ENCODE data around the gene RAI1. TPM values are rescaled to one million over a fixed set of nuclear protein-coding genes. Genes with fewer than 3 reads are reported as not detected.

Gene RAI1
- total and polyA plus RNA-seq, 5 donors from 2014 or later = 0.80 to 11.4 (median 1.1) TPM

DNA sequence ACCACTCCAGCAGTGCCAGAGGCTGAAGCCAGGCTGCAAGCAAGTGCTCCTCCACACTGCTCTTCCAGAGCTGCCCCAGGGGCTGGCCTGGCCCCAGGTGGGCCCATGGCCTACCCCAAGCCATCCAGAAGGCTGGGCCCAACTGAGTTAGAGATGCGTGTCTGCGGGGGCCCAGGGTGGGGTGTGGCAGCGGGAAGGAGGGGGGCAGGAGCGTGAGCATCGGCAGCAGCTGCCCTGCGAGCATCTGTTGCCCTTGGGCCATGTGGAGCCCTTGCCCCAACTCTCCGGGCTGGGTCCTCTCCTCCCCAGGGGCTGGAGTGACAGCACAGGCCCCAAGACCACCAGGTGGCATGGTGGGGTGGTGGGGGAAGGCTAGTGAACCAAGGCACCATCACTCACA is 162.8 kb downstream of the RAI1 start:
- H3K4me3 Mint-ChIP-seq = no peak overlapping the region
- no peak for ATAC-seq (ENCODE audit: low read depth in 2 of 2)
- no peak for DNase-seq
- no peaks in the 10 kb centered on the region for H3K36me3 Mint-ChIP-seq
- H3K4me1 Mint-ChIP-seq = peaks cover 4 to 45% (median 18%) of the 10 kb centered on the region in 4 donors
- no peaks in the 10 kb centered on the region for H3K9me3 Mint-ChIP-seq
- H3K27ac Mint-ChIP-seq = peak overlapping the region in 1 of 3 donors; percentile 52
- H3K27me3 Mint-ChIP-seq = no peaks in the 10 kb centered on the region
- Histone ChIP-seq H3K4me1 (ENCODE audit: control insufficient read depth, insufficient read depth, low read length, poor library complexity, severe bottlenecking) (peaks cover 31% of the 10 kb centered on the region), H3K4me3 (ENCODE audit: low read depth, low read length) (no peak overlapping the region), H3K27ac (ENCODE audit: insufficient read depth, low read length, poor library complexity, severe bottlenecking) (no peak overlapping the region), H3K36me3 (ENCODE audit: control insufficient read depth, insufficient read depth, low read length) (no peaks in the 10 kb centered on the region), H3K27me3 (ENCODE audit: control insufficient read depth, insufficient read depth, low read length) (no peaks in the 10 kb centered on the region), H3K9me3 (ENCODE audit: control insufficient read depth in 2 of 2, low read length in 2 of 2) (no peaks in the 10 kb centered on the region)

DNA sequence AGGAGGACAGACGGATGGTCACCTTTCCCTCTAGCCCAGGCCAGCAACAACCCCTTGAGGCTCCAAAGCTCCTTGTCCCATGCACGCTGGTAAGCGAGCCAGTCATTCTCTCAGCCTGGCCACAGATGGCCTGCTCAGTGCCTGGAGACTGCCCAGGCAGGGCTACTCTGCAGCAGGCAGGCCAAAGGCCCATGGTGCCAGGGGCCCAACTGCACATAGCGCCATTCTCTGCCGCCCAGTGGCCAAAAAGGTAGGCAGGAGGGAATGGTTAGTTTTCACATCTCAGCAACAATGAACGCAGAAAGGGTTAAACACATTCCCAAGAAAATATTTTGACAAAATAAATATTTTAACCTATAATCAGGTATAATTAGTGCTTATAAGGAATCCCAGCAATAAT is 163.2 kb downstream of the RAI1 start:
- H3K27ac Mint-ChIP-seq = peak overlapping the region in 1 of 3 donors; percentile 52

DNA sequence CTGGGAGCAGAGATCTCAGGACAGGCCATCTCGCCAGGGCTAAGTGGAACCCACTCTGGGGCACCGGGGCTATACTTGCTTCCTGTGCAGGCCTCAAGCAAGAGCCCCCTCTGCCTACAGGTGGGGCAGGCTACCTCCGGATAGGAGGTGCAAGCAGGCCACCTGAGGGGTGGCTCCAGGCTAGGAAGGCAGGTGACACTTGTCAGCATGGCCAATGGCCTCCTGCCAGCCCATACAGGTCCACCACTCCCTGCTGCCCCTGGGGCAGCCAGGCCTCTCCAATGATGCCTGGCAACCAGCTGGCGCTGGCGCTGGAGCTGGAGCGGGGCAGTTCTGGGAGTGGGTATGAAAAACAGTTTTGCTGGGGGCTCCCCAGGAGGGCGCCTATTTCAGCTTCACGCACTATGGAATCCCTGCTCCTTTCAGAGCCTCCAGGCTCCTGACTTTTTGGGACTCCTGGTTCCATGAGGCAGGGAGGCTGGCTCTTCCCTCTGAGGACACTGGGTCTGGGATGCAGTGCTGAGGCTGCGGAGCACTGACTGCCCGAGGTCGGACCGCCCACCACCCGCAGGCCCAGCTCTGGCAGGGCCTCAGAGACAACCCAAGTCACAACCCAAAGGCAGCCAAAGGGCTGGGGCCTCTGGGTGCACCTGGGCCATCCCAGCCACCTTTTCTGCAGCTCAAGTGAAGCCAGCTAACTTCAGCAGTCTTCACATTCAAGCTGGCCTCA is 164.0 kb downstream of the RAI1 start:
- Histone ChIP-seq H3K4me1 (ENCODE audit: control insufficient read depth, insufficient read depth, low read length, poor library complexity, severe bottlenecking) (peaks cover 32% of the 10 kb centered on the region), H3K9me3 (ENCODE audit: control insufficient read depth in 2 of 2, low read length in 2 of 2) (no peaks in the 10 kb centered on the region), H3K27ac (ENCODE audit: insufficient read depth, low read length, poor library complexity, severe bottlenecking) (no peak overlapping the region), H3K36me3 (ENCODE audit: control insufficient read depth, insufficient read depth, low read length) (no peaks in the 10 kb centered on the region), H3K27me3 (ENCODE audit: control insufficient read depth, insufficient read depth, low read length) (no peaks in the 10 kb centered on the region), H3K4me3 (ENCODE audit: low read depth, low read length) (no peak overlapping the region)
- DNase-seq (no peak), ATAC-seq (ENCODE audit: low read depth in 2 of 2) (no peak)
- Mint-ChIP-seq H3K27me3 (no peaks in the 10 kb centered on the region), H3K27ac (no peak overlapping the region), H3K36me3 (peaks cover 2% of the 10 kb centered on the region), H3K4me3 (no peak overlapping the region), H3K9me3 (no peaks in the 10 kb centered on the region), H3K4me1 (peaks cover 5 to 48% (median 23%) of the 10 kb centered on the region in 4 donors)

More for the DNA sequence above, 163.2 kb downstream of the RAI1 start:
- Histone ChIP-seq H3K4me1 (ENCODE audit: control insufficient read depth, insufficient read depth, low read length, poor library complexity, severe bottlenecking) (peaks cover 32% of the 10 kb centered on the region), H3K27me3 (ENCODE audit: control insufficient read depth, insufficient read depth, low read length) (no peaks in the 10 kb centered on the region), H3K27ac (ENCODE audit: insufficient read depth, low read length, poor library complexity, severe bottlenecking) (no peak overlapping the region), H3K9me3 (ENCODE audit: control insufficient read depth in 2 of 2, low read length in 2 of 2) (no peaks in the 10 kb centered on the region), H3K36me3 (ENCODE audit: control insufficient read depth, insufficient read depth, low read length) (no peaks in the 10 kb centered on the region), H3K4me3 (ENCODE audit: low read depth, low read length) (no peak overlapping the region)
- Mint-ChIP-seq H3K36me3 (no peaks in the 10 kb centered on the region), H3K4me3 (no peak overlapping the region), H3K27me3 (no peaks in the 10 kb centered on the region), H3K9me3 (no peaks in the 10 kb centered on the region), H3K4me1 (peaks cover 5 to 45% (median 18%) of the 10 kb centered on the region in 4 donors)
- ATAC-seq (ENCODE audit: low read depth in 2 of 2) = no peak
- no peak for DNase-seq

DNA sequence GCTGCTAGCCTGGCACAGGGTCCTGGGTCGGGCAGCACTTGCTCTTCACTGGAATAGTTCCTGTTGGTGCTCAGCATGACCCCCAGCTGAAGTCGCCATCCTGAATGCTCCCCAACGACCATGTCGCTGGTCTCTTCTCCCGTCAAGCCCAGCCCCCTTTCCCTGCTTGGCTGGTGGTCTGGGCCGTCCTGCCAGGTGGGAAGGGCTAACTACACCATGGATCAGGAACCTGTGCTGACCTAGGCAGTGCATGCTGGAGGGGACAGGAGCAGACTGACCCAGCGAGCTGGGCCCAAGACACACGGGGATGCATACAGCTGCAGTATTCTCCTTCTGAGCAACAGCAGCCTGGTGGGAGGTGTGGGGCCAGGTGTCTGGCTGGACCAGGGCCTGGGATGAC is 164.7 kb downstream of the RAI1 start:
- Histone ChIP-seq H3K4me1 (ENCODE audit: control insufficient read depth, insufficient read depth, low read length, poor library complexity, severe bottlenecking) (peaks cover 33% of the 10 kb centered on the region), H3K36me3 (ENCODE audit: control insufficient read depth, insufficient read depth, low read length) (no peaks in the 10 kb centered on the region), H3K27ac (ENCODE audit: insufficient read depth, low read length, poor library complexity, severe bottlenecking) (no peak overlapping the region), H3K27me3 (ENCODE audit: control insufficient read depth, insufficient read depth, low read length) (no peaks in the 10 kb centered on the region), H3K9me3 (ENCODE audit: control insufficient read depth in 2 of 2, low read length in 2 of 2) (no peaks in the 10 kb centered on the region), H3K4me3 (ENCODE audit: low read depth, low read length) (no peak overlapping the region)
- Mint-ChIP-seq H3K27me3 (no peaks in the 10 kb centered on the region), H3K27ac (peak overlapping the region in 1 of 3 donors; percentile 32), H3K4me3 (no peak overlapping the region), H3K4me1 (peaks cover 5 to 52% (median 26%) of the 10 kb centered on the region in 4 donors), H3K9me3 (no peaks in the 10 kb centered on the region), H3K36me3 (peaks cover 6% of the 10 kb centered on the region)
- DNase-seq = no peak
- no peak for ATAC-seq (ENCODE audit: low read depth in 2 of 2)

DNA sequence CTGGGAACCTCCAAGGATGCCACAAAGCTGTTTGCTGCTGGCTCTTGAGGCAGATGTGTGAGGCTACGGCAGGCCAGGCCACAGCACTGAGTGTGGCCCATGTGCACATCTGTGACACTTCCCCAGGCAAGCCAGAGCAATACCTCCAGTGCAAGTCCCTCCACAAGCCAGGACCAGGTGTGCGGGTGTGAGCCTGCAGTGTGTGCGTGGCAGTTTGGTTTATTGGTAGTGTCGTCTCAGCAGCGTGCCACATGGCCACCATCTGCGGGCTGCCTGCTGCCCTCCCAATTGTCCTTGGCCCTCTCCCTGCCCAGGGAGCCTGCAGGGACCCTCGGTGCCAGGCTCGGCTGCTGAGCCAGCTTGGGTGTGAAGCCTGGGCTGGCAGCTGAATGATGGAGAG is 165.4 kb downstream of the RAI1 start:
- H3K9me3 Mint-ChIP-seq = no peaks in the 10 kb centered on the region
- DNase-seq (no peak), ATAC-seq (ENCODE audit: low read depth in 2 of 2) (no peak)
- Histone ChIP-seq H3K27me3 (ENCODE audit: control insufficient read depth, insufficient read depth, low read length) (no peaks in the 10 kb centered on the region), H3K27ac (ENCODE audit: insufficient read depth, low read length, poor library complexity, severe bottlenecking) (no peak overlapping the region), H3K4me3 (ENCODE audit: low read depth, low read length) (no peak overlapping the region), H3K36me3 (ENCODE audit: control insufficient read depth, insufficient read depth, low read length) (no peaks in the 10 kb centered on the region), H3K4me1 (ENCODE audit: control insufficient read depth, insufficient read depth, low read length, poor library complexity, severe bottlenecking) (peaks cover 40% of the 10 kb centered on the region), H3K9me3 (ENCODE audit: control insufficient read depth in 2 of 2, low read length in 2 of 2) (no peaks in the 10 kb centered on the region)
- H3K27ac Mint-ChIP-seq = no peak overlapping the region
- H3K27me3 Mint-ChIP-seq = no peaks in the 10 kb centered on the region
- H3K4me3 Mint-ChIP-seq = no peak overlapping the region
- H3K36me3 Mint-ChIP-seq = peaks cover 6% of the 10 kb centered on the region
- H3K4me1 Mint-ChIP-seq = peaks cover 5 to 55% (median 23%) of the 10 kb centered on the region in 4 donors

DNA sequence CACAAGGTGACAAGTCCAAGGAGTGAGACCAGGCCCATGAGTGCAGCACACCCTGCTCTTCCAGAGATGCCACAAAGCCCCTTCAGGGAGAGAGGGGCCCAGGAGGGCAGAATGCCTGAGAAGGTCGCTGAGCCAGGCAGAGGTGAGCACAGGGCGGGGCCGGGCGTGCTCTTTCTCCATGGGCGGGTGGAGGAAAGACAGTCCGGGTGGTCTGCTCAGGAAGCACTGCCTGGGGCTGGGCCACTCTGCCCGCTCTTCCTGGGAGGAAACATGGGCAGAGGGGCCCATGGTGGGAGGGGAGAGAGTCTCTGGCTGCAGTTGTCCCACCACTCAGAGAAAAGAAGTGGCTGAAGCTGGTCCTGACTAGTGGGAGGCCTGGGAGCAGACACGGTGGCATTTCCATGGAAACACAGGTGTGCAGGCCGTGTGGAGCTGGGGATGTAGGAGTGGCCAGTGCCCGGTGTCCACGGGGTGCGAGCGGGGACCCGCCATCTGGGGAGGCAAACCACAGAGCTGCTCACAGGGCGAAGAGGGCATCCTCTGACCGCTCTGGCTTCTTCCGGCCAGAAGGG is 165.9 kb downstream of the RAI1 start:
- peak overlapping the region in 1 of 3 donors; percentile 55 for H3K27ac Mint-ChIP-seq
- peaks cover 40% of the 10 kb centered on the region for H3K4me1 ChIP-seq (ENCODE audit: control insufficient read depth, insufficient read depth, low read length, poor library complexity, severe bottlenecking)
- H3K4me3 Mint-ChIP-seq = peak overlapping the region in 1 of 4 donors; percentile 61
- no peaks in the 10 kb centered on the region for H3K36me3 ChIP-seq (ENCODE audit: control insufficient read depth, insufficient read depth, low read length)
- peaks cover 12% of the 10 kb centered on the region for H3K36me3 Mint-ChIP-seq
- no peaks in the 10 kb centered on the region for H3K27me3 Mint-ChIP-seq
- H3K9me3 Mint-ChIP-seq = no peaks in the 10 kb centered on the region
- ATAC-seq (ENCODE audit: low read depth in 2 of 2) (no peak), DNase-seq (no peak)
- H3K27ac ChIP-seq (ENCODE audit: insufficient read depth, low read length, poor library complexity, severe bottlenecking) = no peak overlapping the region
- H3K9me3 ChIP-seq (ENCODE audit: control insufficient read depth in 2 of 2, low read length in 2 of 2) = no peaks in the 10 kb centered on the region
- H3K4me3 ChIP-seq (ENCODE audit: low read depth, low read length) = no peak overlapping the region
- peaks cover 5 to 61% (median 27%) of the 10 kb centered on the region in 4 donors for H3K4me1 Mint-ChIP-seq
- H3K27me3 ChIP-seq (ENCODE audit: control insufficient read depth, insufficient read depth, low read length) = no peaks in the 10 kb centered on the region

DNA sequence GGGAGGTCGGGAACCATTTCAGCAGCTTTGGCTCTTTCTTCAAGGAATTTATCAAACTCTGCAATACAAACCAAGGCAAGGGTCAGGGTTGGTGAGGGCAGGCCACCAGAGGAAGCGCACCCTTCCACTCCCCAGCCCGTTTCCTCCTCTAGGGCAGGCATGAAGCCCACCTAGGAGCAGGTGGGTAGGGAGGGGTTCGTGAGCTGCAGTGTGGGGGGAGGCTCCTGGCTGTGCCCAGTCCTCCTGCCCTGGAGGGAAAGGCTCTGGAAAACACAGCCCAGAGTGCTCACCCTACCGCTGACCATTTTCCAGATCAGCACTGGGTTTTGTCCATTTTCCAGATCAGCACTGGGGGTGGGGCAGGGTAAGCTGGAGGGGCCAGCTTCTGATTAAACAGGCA is 166.5 kb downstream of the RAI1 start:
- H3K27ac Mint-ChIP-seq = peak overlapping the region in 1 of 3 donors; percentile 55
- H3K27me3 ChIP-seq (ENCODE audit: control insufficient read depth, insufficient read depth, low read length) = no peaks in the 10 kb centered on the region
- ATAC-seq (ENCODE audit: low read depth in 2 of 2) (no peak), DNase-seq (no peak)
- H3K36me3 Mint-ChIP-seq = peaks cover 14% of the 10 kb centered on the region
- H3K4me1 ChIP-seq (ENCODE audit: control insufficient read depth, insufficient read depth, low read length, poor library complexity, severe bottlenecking) = peaks cover 40% of the 10 kb centered on the region
- H3K9me3 ChIP-seq (ENCODE audit: control insufficient read depth in 2 of 2, low read length in 2 of 2) = no peaks in the 10 kb centered on the region
- no peaks in the 10 kb centered on the region for H3K9me3 Mint-ChIP-seq
- H3K27ac ChIP-seq (ENCODE audit: insufficient read depth, low read length, poor library complexity, severe bottlenecking) = peak overlapping the region; percentile 73
- H3K27me3 Mint-ChIP-seq = no peaks in the 10 kb centered on the region
- no peaks in the 10 kb centered on the region for H3K36me3 ChIP-seq (ENCODE audit: control insufficient read depth, insufficient read depth, low read length)
- peaks cover 5 to 62% (median 27%) of the 10 kb centered on the region in 4 donors for H3K4me1 Mint-ChIP-seq
- H3K4me3 ChIP-seq (ENCODE audit: low read depth, low read length) = no peak overlapping the region
- peak overlapping the region in 1 of 4 donors; percentile 61 for H3K4me3 Mint-ChIP-seq

Data from CD4-positive, CD25-positive, alpha-beta regulatory T cell (primary cell).